Limb (tissue), 2 donors: ENCODE data around the gene TUBB2B.
"Not testable (repeated sequence)": the region's sequence is repeated elsewhere in the genome, so short reads cannot be mapped to it uniquely, and the experiment has no call there.

Experiments
- DNase-seq, 2 donors: peaks; one replicate each; pipeline ENCODE4 v3.0.0-alpha.2; 2016; ENCODE audit errors: extremely low spot score in 2 of 2

Gene TUBB2B

DNA sequence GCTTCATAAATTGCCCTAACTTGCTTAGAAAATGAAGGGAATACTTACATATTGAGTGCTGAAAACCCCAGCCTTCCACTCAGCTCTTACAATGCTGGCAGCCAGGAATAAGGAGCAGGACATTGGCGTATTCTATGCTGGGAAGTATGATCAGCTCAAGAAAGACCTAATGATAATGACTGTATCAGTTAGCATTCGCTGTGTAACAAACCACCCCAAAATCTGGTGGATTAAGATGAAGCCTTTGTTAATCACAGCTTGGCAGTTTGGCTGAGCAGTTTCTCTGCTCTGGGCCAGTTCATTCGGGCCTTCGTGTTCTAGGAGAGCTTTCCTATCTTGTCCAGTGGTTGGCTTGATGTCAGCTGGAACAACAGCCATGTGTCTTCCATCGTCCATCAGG lies 36.7 kb downstream of the TUBB2B start:
- DNase-seq: no peak

DNA sequence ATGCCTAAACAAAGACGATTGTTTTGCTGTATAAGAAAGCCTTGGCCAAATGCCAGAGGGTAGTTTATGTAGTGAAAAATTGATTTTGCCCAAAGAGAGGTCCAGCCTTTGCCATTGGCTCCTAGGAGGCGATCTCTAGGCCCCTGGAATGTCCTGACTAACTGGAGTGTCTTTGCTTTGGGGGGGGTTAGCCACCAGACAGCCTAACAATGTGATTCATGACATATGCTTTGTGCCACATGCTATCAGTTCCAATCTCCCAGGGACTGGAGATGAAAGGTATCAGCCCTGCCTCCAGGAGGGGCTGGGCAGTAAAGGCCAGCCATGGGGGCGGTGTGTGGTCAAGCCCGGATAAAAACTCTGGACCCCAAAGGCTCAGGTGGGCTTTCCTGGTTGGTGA lies 37.4 kb downstream of the TUBB2B start:
- DNase-seq: no peak

DNA sequence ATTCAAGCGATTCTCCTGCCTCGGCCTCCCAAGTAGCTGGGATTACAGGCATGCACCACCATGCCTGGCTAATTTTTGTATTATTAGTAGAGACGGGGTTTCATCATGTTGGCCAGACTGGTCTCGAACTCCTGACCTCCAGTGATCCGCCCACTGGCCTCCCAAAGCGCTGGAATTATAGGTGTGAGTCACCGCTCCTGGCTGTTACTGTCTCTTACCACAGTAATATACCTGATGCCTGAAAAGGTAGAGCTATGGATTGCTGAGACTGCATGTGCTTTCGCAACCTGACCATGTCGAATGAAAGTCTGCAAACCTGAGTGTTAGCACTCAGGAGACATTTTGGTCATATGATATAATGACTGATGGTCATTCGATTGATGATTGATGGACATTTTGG lies 38.3 kb downstream of the TUBB2B start:
- DNase-seq: not testable (repeated sequence)

DNA sequence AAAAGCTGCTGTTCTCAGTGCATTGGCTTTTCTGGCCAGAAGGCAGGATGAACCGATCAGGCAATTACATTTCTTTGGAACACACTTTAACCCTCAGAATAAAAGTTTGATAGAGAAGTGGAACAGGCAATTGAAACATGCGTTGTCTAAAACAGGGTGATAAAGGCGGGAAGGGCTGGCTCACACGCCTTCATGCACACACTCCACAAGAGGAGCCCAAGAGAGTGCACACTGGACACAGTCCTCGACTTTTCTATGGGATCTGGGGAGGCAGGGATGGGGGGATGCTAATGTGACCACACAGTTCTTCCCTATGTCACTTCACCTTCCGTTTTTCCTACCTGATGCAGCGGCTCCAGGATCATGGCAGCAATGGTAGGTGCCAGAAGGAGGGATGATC lies 39.2 kb downstream of the TUBB2B start:
- no peak for DNase-seq

DNA sequence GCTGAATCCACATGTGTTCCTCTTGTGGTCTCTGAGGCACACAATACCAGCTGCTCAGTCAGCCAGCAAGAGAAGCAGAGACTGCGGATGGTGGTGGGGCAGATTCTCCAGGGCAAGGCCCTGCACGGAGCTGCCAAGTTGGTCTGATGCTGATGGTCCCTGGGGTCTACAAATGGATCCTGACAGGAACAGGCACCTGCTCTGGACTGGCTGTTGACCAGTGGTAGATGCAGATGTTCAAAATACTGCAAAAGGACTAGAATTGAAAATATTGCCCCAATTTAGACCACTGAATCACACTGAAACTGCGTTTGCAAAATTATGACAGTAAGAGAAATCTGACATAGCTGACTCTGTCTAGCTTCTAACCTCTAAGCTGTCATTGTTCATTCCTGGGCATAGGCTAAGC lies 40.5 kb downstream of the TUBB2B start:
- no peak for DNase-seq

DNA sequence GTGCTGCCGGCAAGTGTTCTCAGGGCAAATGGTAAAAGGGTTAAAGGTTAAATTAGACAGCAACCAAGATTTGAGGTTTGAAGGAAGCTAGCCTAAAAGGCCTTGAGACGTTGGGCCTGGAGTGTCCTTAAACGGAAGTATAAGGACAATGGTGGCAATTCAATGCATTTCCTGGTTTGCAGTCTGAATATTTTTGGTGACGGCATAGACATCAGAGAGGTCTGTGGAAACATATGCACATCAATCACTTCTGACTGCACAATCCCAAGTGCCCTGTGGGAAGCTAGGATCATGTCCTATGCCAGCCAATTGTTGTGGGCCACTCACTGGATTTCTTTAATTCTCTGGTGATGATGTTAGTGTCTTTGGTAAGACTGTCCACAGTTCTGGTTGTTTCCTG lies 44.4 kb downstream of the TUBB2B start:
- no peak for DNase-seq

DNA sequence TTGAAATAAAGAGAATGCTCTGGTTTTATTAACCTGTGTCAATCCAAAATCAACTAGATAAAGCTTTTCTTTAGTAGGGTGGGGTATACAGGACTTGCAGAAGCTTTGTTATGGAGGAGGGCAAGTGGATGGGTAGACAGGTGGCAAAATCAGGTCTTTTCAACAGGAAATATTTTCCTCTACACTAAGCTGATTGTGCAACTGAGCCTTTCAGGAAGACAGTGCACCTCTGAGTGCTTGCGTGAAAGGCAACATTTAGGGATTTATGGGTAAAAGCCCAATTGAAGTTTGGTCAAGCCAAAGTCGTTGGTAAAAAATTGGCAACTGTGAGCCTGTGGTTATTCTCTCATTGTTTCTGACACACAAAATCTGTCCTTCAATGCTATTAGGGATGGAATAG lies 46.3 kb downstream of the TUBB2B start:
- no peak for DNase-seq

DNA sequence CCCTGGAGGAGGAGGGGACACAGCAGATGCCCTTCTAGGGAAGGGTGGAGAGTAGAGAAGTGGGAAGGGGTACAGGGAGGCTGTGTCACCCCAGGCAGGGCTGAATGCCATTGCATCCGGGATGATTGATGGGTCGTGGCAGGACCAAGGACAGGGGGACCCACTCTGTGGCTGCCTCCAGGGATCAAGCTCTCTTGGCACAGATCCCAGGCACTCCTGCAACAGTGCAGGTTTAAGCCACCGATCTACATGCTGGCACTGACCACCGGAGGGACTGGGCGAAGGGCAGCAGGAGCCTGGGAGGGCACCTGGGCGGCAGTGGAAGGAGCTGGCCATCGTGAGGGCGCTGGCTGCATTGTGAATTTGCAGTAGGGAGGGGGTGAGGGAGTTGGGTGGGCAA lies 47.5 kb downstream of the TUBB2B start:
- not testable (repeated sequence) for DNase-seq

DNA sequence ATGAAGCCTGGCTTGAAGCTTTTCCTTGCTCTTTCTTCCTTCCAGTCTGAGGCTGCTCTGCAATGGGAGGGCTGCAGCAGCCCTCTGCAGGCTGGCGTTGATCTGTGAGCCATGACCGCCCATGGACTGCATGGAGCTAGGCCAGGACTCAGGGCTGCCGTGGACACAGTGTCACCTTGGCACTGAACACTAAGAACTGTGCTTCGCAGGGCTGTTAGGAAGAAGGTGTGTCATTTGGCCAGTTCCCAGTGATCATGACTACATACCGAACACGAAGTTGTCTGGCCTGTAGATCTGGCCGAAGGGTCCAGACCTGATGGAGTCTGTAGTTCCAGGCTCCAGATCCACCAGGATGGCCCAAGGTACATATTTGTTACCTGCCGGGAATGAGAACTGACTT lies 48.8 kb downstream of the TUBB2B start:
- not testable (repeated sequence) for DNase-seq

DNA sequence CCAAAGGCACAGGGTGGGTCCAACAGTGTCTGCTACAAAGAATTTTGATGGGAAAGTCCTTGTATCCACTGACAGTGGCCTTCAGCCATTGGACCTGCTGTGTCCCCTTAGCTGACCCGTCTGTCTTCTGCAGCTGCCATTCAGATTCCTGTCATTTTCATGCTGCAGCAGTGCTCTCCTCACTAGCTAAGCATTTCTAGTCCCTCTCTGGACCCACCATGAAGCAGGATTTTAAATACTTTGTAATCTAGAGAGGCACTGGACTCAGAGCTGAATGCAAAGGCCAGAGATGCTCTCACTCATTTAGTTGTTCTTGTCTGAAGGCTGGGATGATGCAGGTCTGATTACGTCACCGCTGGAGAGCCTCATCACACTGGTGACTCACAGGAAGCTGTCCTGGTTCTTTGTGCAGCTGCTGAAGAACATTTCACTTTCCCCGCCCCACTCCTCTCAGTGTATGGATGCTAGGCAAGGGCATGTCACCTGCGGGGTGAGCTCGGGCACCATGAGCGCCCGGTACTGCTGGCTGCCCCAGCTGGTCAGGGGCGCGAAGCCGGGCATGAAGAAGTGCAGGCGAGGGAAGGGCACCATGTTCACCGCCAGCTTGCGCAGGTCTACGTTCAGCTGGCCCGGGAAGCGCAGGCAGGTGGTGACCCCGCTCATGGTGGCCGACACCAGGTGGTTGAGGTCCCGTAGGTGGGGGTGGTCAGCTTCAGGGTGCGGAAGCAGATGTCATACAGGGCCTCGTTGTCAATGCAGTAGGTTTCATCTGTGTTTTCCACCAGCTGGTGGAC lies 50.7 kb downstream of the TUBB2B start:
- DNase-seq: no peak

DNA sequence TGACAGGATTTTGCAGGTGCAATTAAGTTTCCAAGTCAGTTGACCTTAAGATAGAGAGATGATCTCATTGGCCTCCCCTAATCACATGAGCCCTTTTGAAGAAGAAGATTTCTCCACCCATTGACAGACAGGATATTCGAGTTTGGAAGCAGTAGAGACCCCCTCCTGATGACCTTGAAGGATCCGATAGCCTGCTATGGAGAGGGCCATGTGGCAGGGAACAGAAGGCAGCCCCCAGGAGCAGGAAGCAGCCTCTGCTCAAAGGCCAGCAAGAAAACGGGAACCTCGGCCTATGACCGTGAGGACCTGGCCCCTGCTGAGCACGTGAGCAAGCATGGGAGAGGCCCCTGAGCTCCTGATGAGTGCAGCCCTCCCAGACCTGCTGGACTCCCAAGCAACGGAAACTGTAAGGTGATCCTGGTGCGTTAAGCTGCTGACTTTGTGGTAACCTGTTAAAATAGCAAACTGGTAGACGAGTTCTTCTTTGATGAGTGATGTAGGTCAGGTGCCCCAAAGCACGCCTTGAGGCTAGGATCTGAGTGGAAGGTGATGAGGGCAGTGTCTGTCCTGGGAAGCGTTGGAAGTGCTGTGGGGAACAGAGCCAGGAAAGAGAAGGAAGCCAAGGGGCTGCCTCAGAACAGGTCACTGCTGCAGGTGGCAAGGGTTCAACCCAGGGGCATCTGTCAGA lies 51.6 kb downstream of the TUBB2B start:
- DNase-seq: no peak
